HCT116 (cell line): ENCODE data around the gene GASK1A. TPM values are rescaled to one million over a fixed set of nuclear protein-coding genes. Genes with fewer than 3 reads are reported as not detected.

ENCODE experiments used
- ATAC-seq: fragments of 200-7000 bp; cut with Tn5 transposase; 2 replicates; pipeline ENCODE4 v1.9.1; 2020; ENCODE audit warnings: mild to moderate bottlenecking, moderate library complexity
- Bru-seq: library from RNA; stranded (reverse); fragments of 400-500 nt; gene quantifications from one replicate; lab custom pipeline; 2021; lab: Mats Ljungman, UMichigan
- BruChase-seq, 2 experiments: library from RNA; stranded (reverse); fragments of 400-500 nt; gene quantifications; one replicate each; lab custom pipeline; 2021; lab: Mats Ljungman, UMichigan
- BruUV-seq: library from RNA; stranded (reverse); fragments of 400-500 nt; replicated peaks from 2 replicates; lab custom pipeline; 2021; lab: Mats Ljungman, UMichigan
- CTCF ChIA-PET: fragments of 300-600 bp; sonication (Branson Sonifier 250); formaldehyde crosslinking; loops from one replicate; lab custom pipeline; 2021; ENCODE audit warnings: antibody characterized with exemption; lab: Charles Lee
- POLR2A ChIA-PET: fragments of 300-600, 350-600 bp; sonication (Branson Sonifier 250); formaldehyde crosslinking; loops from one replicate; lab custom pipeline; 2021; ENCODE audit warnings: antibody characterized with exemption; lab: Charles Lee
- RAD21 ChIA-PET, 2 experiments: fragments of 300-600 bp; sonication (Branson Sonifier 250); formaldehyde crosslinking; loops; one replicate each; lab custom pipeline; 2023; ENCODE audit warnings: low total read pairs in 2 of 2; ENCODE audit not compliant: uncharacterized antibody in 2 of 2, unreplicated experiment in 2 of 2, low non-redundant PET in 1 of 2; lab: Charles Lee
- DNase-seq: peaks from one replicate; pipeline ENCODE4 v3.0.0-alpha.2; 2010; ENCODE audit warnings: low read depth, low spot score
- H2AFZ ChIP-seq: fragments of 200-600 bp; shearing (Covaris generic), sonication (generic); 2 replicates; pipeline ENCODE4 v1.6.1; 2017; ENCODE audit warnings: low read depth, mixed run types, mixed read lengths, antibody characterized with exemption, low read length; ENCODE audit not compliant: poor library complexity, severe bottlenecking
- H3K27ac ChIP-seq: 2 replicates; pipeline ENCODE4 v1.5.1; 2012; ENCODE audit warnings: low read depth, low read length
- H3K27me3 ChIP-seq: fragments of 200-600 bp; sonication (generic); 2 replicates; pipeline ENCODE4 v1.6.1; 2016; ENCODE audit warnings: mixed run types, low read length, mixed read lengths; ENCODE audit not compliant: insufficient read depth
- H3K36me3 ChIP-seq, 2 experiments: fragments of 200-500 bp in 1 of 2; fragments of 200-600 bp in 1 of 2; sonication (Bioruptor generic) in 1 of 2; sonication (generic) in 1 of 2; 2 replicates each; pipeline versions ENCODE4 v1.5.1 to v1.6.1; 2014 to 2016; ENCODE audit warnings: low read length in 2 of 2, inconsistent platforms in 1 of 2, mixed read lengths in 1 of 2, mixed run types in 1 of 2; ENCODE audit not compliant: insufficient read depth in 2 of 2, control insufficient read depth in 1 of 2
- H3K4me1 ChIP-seq, 2 experiments: fragments of 200-600 bp in 1 of 2; sonication (generic) in 1 of 2; 2 replicates each; pipeline versions ENCODE4 v1.5.1 to v1.6.1; 2012 to 2017; ENCODE audit warnings: low read length in 2 of 2, inconsistent platforms in 1 of 2, mild to moderate bottlenecking in 1 of 2, mixed read lengths in 1 of 2, mixed run types in 1 of 2, moderate library complexity in 1 of 2; ENCODE audit not compliant: insufficient read depth in 2 of 2, control insufficient read depth in 1 of 2
- H3K4me2 ChIP-seq: fragments of 200-600 bp; sonication (generic); 2 replicates; pipeline ENCODE4 v1.6.1; 2017; ENCODE audit warnings: mixed run types, low read length, mixed read lengths
- H3K4me3 ChIP-seq, 2 experiments: fragments of 200-600 bp in 1 of 2; sonication (generic) in 1 of 2; replicated peaks in 1 of 2; 2 replicates each; pipeline ENCODE4 v1.5.1; 2011 to 2016; ENCODE audit warnings: low read length in 2 of 2, control low read depth in 1 of 2, low read depth in 1 of 2, mild to moderate bottlenecking in 1 of 2, mixed read lengths in 1 of 2, mixed run types in 1 of 2
- H3K79me2 ChIP-seq: fragments of 200-600 bp; sonication (generic); 2 replicates; pipeline ENCODE4 v1.6.1; 2017; ENCODE audit warnings: mild to moderate bottlenecking, mixed run types, low read length, moderate library complexity, mixed read lengths; ENCODE audit not compliant: insufficient read depth
- H3K9ac ChIP-seq: fragments of 200-600 bp; sonication (generic); 2 replicates; pipeline ENCODE4 v1.6.1; 2016; ENCODE audit warnings: low read length, mixed read lengths
- H3K9me2 ChIP-seq: fragments of 200-600 bp; sonication (generic), shearing (Covaris generic); 2 replicates; pipeline ENCODE4 v1.6.1; 2017; ENCODE audit warnings: mixed run types, mild to moderate bottlenecking, moderate library complexity; ENCODE audit not compliant: insufficient read depth
- H3K9me3 ChIP-seq, 2 experiments: fragments of 200-500 bp in 1 of 2; fragments of 200-600 bp in 1 of 2; sonication (Bioruptor generic) in 1 of 2; sonication (generic) in 1 of 2; 2 replicates each; pipeline ENCODE4 v1.6.1; 2014 to 2017; ENCODE audit warnings: low read length in 2 of 2, mixed read lengths in 2 of 2, inconsistent platforms in 1 of 2, low read depth in 1 of 2, mild to moderate bottlenecking in 1 of 2, mixed run types in 1 of 2, moderate library complexity in 1 of 2; ENCODE audit not compliant: control insufficient read depth in 1 of 2, insufficient read depth in 1 of 2
- H4K20me1 ChIP-seq: fragments of 200-600 bp; sonication (generic), shearing (Covaris generic); 2 replicates; pipeline ENCODE4 v1.6.1; 2017; ENCODE audit warnings: mixed run types, mild to moderate bottlenecking, moderate library complexity; ENCODE audit not compliant: insufficient read depth
- ELF1 ChIP-seq: IDR thresholded peaks from 2 replicates; pipeline ENCODE4 v1.6.1; 2012; ENCODE audit warnings: low read depth, borderline replicate concordance
- EZH2 ChIP-seq: fragments of 200-600 bp; sonication (generic); IDR thresholded peaks from 2 replicates; pipeline ENCODE4 v1.6.1; 2017; ENCODE audit warnings: antibody characterized with exemption, mixed run types
- POLR2A ChIP-seq: IDR thresholded peaks from 2 replicates; pipeline ENCODE4 v1.7.0; 2011; ENCODE audit warnings: borderline replicate concordance; ENCODE audit not compliant: insufficient read depth, insufficient read length; ENCODE audit errors: extremely low read depth
- SIN3A ChIP-seq: IDR thresholded peaks from 2 replicates; pipeline ENCODE4 v1.6.1; 2012; ENCODE audit warnings: low read depth
- SP1 ChIP-seq: IDR thresholded peaks from 2 replicates; pipeline ENCODE4 v1.6.1; 2012; ENCODE audit warnings: low read depth
- TCF7L2 ChIP-seq: IDR thresholded peaks from 2 replicates; pipeline ENCODE4 v1.7.0; 2011; ENCODE audit warnings: borderline replicate concordance, inconsistent platforms; ENCODE audit not compliant: insufficient read depth, insufficient read length; ENCODE audit errors: extremely low read depth
- ZFX ChIP-seq: fragments of 450-650 bp; IDR thresholded peaks from 2 replicates; pipeline ENCODE4 v1.6.1; 2017
- ZNF274 ChIP-seq: fragments of 200-500 bp; sonication (Bioruptor generic); IDR thresholded peaks from 2 replicates; pipeline ENCODE4 v1.6.1; 2014; ENCODE audit warnings: mild to moderate bottlenecking, low read depth, low read length, inconsistent platforms
- intact Hi-C: fragments of 100-400 bp; cut with micrococcal nuclease; formaldehyde crosslinking; loops from 2 replicates; pipeline ENCODE4 v1.10.0; 2022
- long read RNA-seq: library from polyadenylated mRNA; unstranded; transcript quantifications from one replicate; pipeline ENCODE4 v2.0.0, GENCODE V29; 2021; ENCODE audit not compliant: unreplicated experiment
- polyA plus RNA-seq: library from polyadenylated mRNA; unstranded; fragments of >200 nt; gene quantifications from 2 replicates; pipeline ENCODE4 v1.2.1, GENCODE V29; 2012; ENCODE audit warnings: missing spikeins
- total RNA-seq: library from RNA; stranded (reverse); gene quantifications from one replicate; pipeline ENCODE4 v1.2.1, GENCODE V29; 2021; ENCODE audit not compliant: unreplicated experiment
- TF ChIP-seq, protein P1 (sequence below): IDR thresholded peaks from 2 replicates; pipeline ENCODE4 v1.6.1; 2012
- TF ChIP-seq, protein P2 (sequence below): IDR thresholded peaks from 2 replicates; pipeline ENCODE4 v1.6.1; 2011; ENCODE audit warnings: mild to moderate bottlenecking, low read length, moderate library complexity; ENCODE audit not compliant: insufficient replicate concordance; ENCODE audit errors: extremely low read depth
- TF ChIP-seq, protein P3 (sequence below): IDR thresholded peaks from 2 replicates; pipeline ENCODE4 v1.6.1; 2012; ENCODE audit warnings: low read depth

The GASK1A gene
- 1.0 TPM for total RNA-seq
- 1.3 and 1.4 TPM in 2 replicates for polyA plus RNA-seq
- Bru-seq, nascent RNA, result percentile 32 among the genes with signal in this experiment
- percentile 44 among the genes with signal in this experiment for BruChase-seq, experiment 1, labeled RNA remaining after a 6-hour chase
- BruChase-seq, experiment 2, labeled RNA remaining after a 2-hour chase, result percentile 50 among the genes with signal in this experiment
- long read RNA-seq, partial matches to known transcripts, result 1 of 2 reads
- long read RNA-seq, other reads (novel, unspliced or antisense), result 1 of 2 reads

DNA sequence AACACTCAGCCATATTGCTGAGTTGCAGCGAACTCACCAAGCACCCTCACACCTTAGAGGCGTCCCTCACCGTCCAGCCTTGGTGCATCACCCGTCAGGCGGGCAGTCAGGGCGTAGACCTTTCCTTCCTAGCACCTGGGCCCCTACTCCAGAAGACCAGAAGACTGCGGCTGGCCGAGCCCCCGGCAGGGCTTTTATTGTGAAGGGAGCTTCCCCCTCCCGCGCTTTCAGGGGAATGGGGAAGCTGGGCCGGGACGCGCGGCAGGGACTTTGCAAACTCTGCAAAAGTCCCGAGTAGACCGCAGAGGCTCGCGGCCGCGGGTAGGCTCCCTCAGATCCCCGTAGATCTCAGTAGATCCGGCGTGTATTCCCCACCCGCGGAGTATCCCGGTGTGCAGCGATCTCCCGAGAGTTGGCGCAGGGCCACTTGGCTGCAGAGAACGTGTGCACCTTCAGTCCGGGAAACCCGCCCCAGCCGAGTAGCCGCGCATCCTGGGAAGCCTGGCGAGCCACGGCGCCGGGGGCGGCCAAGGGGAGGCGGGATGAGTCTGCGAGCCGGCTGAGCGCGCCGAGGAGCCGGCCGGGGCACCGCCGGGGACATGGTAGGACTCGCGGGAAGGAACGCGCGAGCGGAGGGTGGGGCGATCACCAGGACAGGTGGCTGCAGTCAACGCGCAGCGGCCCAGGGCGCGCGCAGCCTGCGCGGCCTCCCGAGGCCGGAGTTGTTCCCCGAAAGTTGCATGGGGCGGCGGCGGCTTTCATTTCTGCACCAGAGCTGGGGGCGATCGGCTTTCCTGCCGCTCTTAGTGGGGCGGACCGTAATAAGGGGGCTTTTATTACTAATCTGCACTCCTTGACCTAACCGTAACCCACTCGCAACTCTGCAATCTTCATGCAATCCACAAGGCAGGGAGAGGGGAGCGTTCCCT lies at the start of gene GASK1A:
TSS of gene GASK1A (plus strand) at position 268 of the 929 bp plus-strand sequence. CDS start at position 600, 332 bp downstream.
- Histone ChIP-seq H2AFZ (peak within 1 kb of the TSS; percentile 61), H3K4me2 (peak within 1 kb of the TSS; percentile 81), H3K4me3 (peak within 1 kb of the TSS; percentile 44 to 60), H3K36me3 (no peaks in the 10 kb centered on the region), H3K9ac (peak within 1 kb of the TSS; percentile 50), H3K9me2 (no peaks in the 10 kb centered on the region), H3K27me3 (no peaks in the 10 kb centered on the region), H3K27ac (peak within 1 kb of the TSS; percentile 42; the same call in 1 of the 2 replicates), H3K4me1 (peaks cover 0 to 12% of the 10 kb centered on the region in 2 experiments; a peak in 1 of 4 replicates), H3K79me2 (no peaks in the 10 kb centered on the region), H3K9me3 (peaks cover under 1% of the 10 kb centered on the region in 2 experiments; a peak in 2 of 4 replicates), H4K20me1 (no peaks in the 10 kb centered on the region)
- CTCF ChIA-PET, result no interaction called here
- peak; percentile 44 for TF ChIP-seq ZFX
- TF ChIP-seq, protein P1, sequence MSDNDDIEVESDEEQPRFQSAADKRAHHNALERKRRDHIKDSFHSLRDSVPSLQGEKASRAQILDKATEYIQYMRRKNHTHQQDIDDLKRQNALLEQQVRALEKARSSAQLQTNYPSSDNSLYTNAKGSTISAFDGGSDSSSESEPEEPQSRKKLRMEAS, result peak; percentile 52
- no peak for TF ChIP-seq POLR2A
- TF ChIP-seq ELF1, result 0 out of 2 replicates have a peak, but pooled peaks have one; percentile 19
- DNase-seq (no peak), ATAC-seq (peak; percentile 88)
- BruUV-seq, result no TSS peak
- intact Hi-C loops, result no loop called here
- POLR2A ChIA-PET, result no interaction called here
- RAD21 ChIA-PET, result no interaction called here

DNA sequence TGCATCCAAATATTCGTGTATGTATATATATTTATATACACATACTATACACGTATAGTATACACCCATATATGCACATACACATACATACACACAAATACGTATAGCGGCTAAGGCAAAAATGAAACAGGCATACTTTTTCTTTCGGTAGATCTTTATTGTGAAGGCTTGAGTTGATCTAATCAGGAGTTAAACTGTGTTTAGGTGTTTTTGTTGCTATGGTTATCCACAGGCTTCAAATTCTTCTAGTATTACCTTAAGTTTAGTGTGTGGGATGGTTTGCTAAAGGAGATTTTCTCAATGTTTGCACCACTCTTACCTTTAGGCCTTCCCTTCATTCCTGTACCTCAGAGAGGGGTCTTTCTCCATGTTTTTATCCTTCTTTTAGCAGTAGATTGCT lies 45.0 kb upstream of the GASK1A start:
- H3K9ac ChIP-seq, result no peak overlapping the region
- H3K4me3 ChIP-seq, result no peak overlapping the region
- no peaks in the 10 kb centered on the region for H3K79me2 ChIP-seq
- H3K27me3 ChIP-seq, result no peaks in the 10 kb centered on the region
- H3K4me2 ChIP-seq, result no peak overlapping the region
- BruUV-seq, result no TSS peak
- H3K4me1 ChIP-seq, result no peaks in the 10 kb centered on the region
- intact Hi-C loops, result no loop called here
- no peak for ATAC-seq
- no peaks in the 10 kb centered on the region for H3K9me3 ChIP-seq
- CTCF ChIA-PET, result no interaction called here
- POLR2A ChIA-PET, result no interaction called here
- DNase-seq, result no peak
- no peaks in the 10 kb centered on the region for H3K36me3 ChIP-seq
- no peaks in the 10 kb centered on the region for H3K9me2 ChIP-seq
- no peaks in the 10 kb centered on the region for H4K20me1 ChIP-seq
- RAD21 ChIA-PET, result no interaction called here
- no peak overlapping the region for H3K27ac ChIP-seq
- no peak overlapping the region for H2AFZ ChIP-seq
- TF ChIP-seq SIN3A (no peak), TCF7L2 (no peak), EZH2 (no peak), ZNF274 (no peak), SP1 (no peak)
- TF ChIP-seq, protein P2, sequence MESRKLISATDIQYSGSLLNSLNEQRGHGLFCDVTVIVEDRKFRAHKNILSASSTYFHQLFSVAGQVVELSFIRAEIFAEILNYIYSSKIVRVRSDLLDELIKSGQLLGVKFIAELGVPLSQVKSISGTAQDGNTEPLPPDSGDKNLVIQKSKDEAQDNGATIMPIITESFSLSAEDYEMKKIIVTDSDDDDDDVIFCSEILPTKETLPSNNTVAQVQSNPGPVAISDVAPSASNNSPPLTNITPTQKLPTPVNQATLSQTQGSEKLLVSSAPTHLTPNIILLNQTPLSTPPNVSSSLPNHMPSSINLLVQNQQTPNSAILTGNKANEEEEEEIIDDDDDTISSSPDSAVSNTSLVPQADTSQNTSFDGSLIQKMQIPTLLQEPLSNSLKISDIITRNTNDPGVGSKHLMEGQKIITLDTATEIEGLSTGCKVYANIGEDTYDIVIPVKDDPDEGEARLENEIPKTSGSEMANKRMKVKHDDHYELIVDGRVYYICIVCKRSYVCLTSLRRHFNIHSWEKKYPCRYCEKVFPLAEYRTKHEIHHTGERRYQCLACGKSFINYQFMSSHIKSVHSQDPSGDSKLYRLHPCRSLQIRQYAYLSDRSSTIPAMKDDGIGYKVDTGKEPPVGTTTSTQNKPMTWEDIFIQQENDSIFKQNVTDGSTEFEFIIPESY, result no peak
- TF ChIP-seq, protein P3, sequence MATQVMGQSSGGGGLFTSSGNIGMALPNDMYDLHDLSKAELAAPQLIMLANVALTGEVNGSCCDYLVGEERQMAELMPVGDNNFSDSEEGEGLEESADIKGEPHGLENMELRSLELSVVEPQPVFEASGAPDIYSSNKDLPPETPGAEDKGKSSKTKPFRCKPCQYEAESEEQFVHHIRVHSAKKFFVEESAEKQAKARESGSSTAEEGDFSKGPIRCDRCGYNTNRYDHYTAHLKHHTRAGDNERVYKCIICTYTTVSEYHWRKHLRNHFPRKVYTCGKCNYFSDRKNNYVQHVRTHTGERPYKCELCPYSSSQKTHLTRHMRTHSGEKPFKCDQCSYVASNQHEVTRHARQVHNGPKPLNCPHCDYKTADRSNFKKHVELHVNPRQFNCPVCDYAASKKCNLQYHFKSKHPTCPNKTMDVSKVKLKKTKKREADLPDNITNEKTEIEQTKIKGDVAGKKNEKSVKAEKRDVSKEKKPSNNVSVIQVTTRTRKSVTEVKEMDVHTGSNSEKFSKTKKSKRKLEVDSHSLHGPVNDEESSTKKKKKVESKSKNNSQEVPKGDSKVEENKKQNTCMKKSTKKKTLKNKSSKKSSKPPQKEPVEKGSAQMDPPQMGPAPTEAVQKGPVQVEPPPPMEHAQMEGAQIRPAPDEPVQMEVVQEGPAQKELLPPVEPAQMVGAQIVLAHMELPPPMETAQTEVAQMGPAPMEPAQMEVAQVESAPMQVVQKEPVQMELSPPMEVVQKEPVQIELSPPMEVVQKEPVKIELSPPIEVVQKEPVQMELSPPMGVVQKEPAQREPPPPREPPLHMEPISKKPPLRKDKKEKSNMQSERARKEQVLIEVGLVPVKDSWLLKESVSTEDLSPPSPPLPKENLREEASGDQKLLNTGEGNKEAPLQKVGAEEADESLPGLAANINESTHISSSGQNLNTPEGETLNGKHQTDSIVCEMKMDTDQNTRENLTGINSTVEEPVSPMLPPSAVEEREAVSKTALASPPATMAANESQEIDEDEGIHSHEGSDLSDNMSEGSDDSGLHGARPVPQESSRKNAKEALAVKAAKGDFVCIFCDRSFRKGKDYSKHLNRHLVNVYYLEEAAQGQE, result no peak
